GM12875 (cell line): Measurements from ENCODE around the gene PREP.

Experiments used
- H3K4me3 ChIP-seq: one replicate; pipeline ENCODE4 v1.5.1; 2011; ENCODE audit warnings: low read depth, low read length, control low read depth
- CTCF ChIP-seq: IDR thresholded peaks from 2 replicates; pipeline ENCODE4 v1.5.1; 2011; ENCODE audit warnings: low read depth, mild to moderate bottlenecking, control low read depth, inconsistent platforms, low read length, moderate library complexity, borderline replicate concordance; ENCODE audit not compliant: insufficient read depth

PREP gene

GRCh38 chr6:105437236-105437635 is 34.4 kb upstream of the PREP start:
- no peak for TF ChIP-seq CTCF
- no peak overlapping the region for H3K4me3 ChIP-seq

GRCh38 chr6:105433723-105434122 is 30.8 kb upstream of the PREP start:
- H3K4me3 ChIP-seq, result no peak overlapping the region
- no peak for TF ChIP-seq CTCF

- no peak overlapping the region for H3K4me3 ChIP-seq
- no peak for TF ChIP-seq CTCF
Observed at GRCh38 chr6:105432797-105433196, 29.9 kb upstream of the PREP start.

- no peak for TF ChIP-seq CTCF
- H3K4me3 ChIP-seq, result no peak overlapping the region
Observed at GRCh38 chr6:105431226-105431625, 28.3 kb upstream of the PREP start.

- no peak for TF ChIP-seq CTCF
- no peak overlapping the region for H3K4me3 ChIP-seq
Observed at GRCh38 chr6:105430685-105431084, 27.8 kb upstream of the PREP start.

GRCh38 chr6:105429676-105430075 is 26.8 kb upstream of the PREP start:
- no peak for TF ChIP-seq CTCF
- H3K4me3 ChIP-seq, result no peak overlapping the region

- H3K4me3 ChIP-seq, result no peak overlapping the region
- TF ChIP-seq CTCF, result no peak
Observed at GRCh38 chr6:105428342-105428957, 25.6 kb upstream of the PREP start.
